Stimulated activated CD4-positive, alpha-beta T cell treated with anti-CD3 and anti-CD28 coated beads, Interleukin-1b, Interleukin-23, amount 100 ng/mL, for 1 hour (primary cell): ENCODE results near the gene YY1.
"Not testable (repeated sequence)": the region's sequence is repeated elsewhere in the genome, so short reads cannot be mapped to it uniquely, and the experiment has no call there.

Source experiments
- DNase-seq, 2 donors: peaks; one replicate each; pipeline ENCODE4 v3.0.0-alpha.2; 2020; ENCODE audit warnings: low read depth in 2 of 2

Gene YY1

DNA sequence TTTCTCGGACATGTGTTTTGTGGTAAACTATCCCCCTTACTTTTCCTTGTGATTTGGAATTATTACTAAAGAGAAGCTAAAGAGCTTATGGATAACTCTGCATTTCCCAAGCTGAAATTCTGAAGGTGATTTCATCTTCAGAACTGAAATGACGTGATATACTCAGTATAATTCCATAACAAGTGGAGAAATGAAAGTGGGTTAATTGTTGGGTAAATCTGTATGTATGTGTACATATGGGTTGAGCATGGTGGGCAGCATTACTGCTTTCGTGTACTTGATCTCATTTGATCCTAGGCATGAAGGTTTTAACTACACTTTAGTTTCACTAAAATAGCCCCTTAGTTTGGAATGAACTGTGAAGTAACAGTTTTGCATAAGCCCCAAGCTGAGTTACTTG lies 4.1 kb downstream of the YY1 start:
- DNase-seq: no peak

DNA sequence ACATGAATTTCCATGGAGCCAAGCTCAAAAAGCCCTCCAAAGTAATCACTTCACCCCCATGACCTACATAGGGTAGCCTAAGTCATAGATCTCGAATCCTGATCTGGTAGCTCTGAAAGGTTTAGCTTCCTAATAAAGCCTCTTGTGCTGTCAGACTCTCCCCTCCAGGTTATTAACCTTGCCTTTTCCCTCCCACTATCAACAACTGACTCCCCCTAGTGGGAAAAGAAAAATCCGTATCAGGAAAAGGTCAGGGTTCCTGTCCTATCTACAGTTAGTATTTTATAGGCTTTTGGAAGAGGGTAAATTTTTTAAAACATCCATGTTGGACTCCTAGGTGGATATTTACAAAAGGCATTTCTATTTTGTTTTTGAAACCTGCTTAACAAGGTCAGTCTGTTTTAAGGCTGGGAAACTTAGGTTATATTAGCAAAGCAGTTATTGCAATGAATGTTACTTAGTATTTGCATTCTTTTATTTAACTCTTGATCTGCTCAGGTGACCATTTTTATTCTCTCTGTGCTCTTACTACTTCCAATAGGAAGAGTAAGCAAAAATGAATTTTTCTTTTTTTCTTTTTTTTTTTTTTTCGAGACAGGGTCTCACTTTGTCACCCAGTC lies 8.0 kb downstream of the YY1 start:
- DNase-seq: no peak

DNA sequence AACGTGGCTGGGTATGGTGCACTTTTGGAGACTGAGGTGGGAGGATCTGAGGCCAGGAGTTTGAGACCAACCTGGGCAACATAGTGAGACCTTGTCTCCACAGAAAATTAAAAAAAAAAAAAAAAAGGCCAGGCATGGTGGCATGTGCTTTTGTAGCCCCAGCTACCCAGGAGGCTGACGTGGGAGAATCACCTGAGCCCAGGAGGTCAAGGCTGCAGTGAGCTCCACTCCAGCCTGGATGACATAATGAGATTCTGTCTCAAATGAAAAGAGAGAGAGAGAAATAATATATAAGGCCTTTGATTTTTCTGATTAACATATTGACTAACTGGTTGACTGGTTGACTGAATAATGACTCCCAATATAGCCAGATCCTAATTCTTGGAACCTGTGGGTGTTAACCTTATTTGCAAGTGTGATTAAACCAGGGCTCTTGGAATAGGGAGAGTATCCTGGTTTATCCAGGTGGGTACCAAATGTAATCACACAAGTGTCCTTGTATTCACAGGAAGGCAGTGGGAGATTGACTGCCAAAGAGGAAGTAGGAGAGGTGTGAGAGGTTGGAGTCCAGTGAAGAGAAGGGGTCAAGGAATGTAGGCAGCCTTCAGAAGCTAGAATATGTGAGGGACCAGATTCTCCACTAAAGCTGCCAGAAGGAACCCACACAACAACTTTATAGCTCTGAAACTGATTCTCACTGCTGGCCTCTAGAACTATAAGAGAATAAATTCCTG lies 12.0 kb downstream of the YY1 start:
- DNase-seq: no peak

DNA sequence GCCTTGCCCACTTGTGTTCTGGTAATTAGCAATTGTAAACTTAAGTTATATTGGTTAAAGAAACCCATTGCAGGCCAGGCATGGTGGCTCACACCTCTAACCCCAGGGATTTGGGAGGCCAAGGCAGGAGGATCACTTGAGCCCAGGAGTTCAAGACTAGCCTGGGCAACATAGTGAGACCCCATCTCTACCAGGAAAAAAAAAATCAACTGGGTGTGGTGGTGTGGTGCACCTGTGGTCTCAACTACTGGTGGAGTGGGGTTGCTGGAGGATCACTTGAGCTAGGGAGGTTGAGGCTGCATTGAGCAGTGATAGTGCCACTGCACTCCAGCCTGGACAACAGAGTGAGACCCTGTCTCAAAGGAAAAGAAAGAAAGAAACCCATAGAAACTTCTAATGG lies 13.7 kb downstream of the YY1 start:
- no peak for DNase-seq

DNA sequence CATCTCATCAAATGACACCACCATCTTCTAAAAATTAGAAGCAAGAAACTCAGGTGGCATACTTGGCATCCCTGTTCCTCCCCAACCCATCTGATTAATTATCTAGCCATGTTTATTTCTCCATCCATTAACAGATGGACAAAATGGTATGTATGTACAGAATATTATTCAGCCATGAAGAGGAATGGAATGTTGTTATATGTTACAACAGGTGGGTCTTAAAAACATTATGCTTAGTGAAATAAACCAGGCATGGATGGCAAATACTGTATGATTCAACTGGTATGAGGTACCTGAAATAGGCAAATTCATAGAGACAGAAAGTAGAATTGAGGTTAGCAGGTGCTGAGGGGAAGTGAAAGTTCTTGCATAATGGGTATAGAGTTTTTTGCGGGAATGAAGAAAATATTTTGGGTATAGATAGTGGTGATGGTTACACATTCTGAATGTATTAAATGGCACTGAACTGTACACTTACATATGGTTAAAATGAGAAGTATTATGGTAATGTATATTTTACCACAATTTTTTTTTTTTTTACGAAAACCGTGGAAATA lies 17.5 kb downstream of the YY1 start:
- DNase-seq: no peak

DNA sequence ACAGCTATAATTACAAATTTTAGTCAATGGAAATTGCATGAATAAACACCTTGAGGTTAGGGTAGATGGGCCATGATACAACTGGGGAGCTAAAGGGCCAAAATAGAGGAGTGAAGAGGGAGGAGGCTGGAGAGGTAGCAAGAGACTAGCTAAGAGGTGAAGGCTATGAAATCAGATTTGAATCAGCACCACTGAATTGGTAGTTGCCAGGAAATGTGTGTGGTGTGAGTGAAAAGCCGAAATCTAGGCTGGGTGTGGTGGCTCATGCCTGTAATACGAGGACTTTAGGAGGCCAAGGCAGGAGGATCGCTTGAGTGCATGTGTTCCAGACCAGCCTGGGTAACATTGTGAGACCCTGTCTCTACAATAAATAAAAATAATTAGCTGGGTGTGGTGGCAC lies 22.7 kb downstream of the YY1 start:
- no peak for DNase-seq

DNA sequence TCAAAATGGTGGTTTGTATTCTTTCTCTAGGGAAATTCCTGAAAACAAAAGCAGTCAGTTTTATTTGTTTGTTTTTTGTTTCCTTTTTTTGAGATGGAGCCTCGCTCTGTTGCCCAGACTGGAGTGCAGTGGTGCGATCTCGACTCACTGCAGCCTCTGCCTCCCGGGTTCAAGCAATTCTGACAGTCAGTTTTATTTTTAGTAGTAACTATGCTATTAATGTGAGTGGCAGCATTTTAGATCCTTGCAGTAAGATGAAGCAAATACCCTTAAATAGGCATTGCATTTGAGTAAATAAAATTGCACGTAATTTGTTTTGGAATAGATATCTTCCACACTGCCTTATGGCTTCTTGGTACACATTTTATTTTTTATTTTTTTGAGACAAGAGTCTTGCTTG lies 23.6 kb downstream of the YY1 start:
- no peak for DNase-seq

DNA sequence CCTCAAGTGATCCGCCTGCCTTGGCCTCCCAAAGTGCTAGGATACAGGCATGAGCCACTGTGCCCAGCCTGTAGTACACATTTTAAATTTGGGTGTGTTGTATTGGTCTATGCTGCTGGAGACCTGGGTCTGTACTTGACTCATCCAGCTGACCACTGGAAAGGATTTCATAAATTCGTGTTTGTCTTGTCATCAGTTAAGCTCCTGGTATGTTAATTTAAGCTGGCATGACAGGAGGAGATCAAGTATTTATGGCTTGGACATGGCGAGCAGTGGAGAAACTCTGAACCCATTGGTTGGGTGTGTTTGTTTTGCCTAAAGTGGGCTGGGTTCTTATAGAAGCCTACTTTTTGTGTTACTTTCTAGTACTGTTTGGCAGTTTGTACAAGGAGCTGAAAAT lies 24.2 kb downstream of the YY1 start:
- DNase-seq: no peak

DNA sequence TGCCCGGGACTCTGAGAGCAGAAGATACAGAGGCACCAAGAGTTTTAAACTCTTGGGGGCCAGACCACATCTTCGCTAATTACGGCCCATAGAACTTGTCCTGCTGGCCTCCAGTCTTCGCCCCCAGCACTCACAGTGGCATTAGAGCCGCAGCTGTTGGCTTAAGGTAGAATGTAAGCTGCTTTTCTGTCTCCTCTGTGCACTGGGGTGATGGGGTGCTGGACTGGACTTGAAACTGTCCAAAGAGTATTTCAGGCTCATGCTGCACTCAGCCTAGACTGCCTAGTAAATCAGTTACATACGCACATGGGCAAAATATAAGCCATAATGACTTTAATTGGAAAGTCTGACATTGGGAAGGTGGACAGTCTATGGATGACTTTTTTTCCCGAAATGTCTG lies 29.0 kb downstream of the YY1 start:
- no peak for DNase-seq

DNA sequence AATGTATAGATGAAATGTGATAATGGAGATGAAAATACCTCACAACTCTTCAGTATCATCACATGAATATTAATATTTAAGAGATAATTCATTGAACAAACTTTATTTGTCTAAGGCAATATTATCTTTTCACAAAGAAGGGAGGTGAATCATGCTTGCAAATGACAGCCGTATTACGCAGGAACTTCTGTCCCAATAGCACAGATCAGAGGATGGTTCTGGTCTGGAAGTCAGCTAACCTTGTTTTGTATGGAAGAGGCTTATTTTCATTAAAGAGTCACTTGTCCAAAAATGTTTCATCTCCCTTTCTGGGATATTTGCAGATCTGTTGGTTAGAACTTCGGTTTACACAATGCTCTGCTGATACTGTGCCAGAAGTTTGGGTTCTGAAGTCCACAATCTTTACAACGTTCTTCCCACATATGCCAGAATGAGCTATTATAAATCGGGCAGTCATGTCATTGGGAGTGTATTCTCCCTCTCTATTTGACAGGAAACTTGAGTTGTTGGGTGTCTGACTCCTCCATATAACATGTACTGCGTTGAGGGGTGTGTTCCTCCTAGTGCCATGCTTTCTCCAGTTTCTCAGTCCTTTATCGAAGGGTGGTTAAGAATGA lies 29.8 kb downstream of the YY1 start:
- no peak for DNase-seq

DNA sequence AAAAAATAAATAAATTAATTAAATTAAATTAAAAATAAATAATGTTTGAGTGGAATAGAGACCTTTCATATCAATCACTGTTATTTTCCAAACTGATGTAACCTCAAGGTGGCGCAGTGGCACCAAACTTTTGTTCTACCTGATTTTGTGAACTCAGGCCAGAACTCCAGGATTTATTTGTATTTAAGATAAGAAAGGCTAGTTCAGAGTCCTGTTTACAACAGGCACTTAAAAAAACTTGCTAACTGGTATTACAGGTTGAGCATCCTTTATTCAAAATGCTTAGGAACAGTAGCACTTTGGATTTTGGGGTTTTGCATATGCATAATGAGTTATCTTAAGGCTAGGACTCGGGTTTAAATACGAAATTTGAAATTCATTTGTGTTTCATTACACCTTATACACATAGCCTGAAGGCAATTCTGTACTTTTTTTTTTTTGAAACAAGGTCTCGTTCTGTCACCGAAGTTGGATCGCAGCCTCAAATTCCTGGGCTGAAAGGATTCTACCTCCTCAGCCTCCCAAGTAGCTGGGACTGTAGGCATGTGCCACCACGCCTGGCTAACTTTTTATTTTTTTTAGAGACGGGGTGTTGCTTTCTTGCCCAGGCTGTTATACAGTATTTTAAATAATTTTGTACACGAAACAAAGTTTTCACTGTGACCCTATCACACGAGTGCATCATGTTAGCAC lies 32.4 kb downstream of the YY1 start:
- no peak for DNase-seq

DNA sequence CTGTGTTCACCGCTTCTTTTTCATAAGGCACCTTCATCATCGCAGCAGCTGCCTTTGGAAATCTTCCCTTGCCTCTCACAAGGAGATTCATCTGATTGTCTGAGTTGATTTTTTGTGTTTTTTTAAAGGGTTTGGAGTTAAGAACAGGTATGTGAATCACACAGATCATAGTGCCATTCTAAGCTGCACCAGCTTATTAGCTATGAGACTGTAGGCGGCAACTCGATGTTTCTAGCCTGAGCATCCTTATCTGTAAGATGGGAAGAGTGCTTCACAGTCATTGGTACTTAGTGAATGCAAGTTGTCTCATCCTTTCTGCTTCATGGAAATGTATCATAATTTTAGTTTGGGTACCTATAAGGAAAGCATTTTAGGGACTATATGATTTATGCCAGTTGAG lies 35.3 kb downstream of the YY1 start:
- DNase-seq: no peak

DNA sequence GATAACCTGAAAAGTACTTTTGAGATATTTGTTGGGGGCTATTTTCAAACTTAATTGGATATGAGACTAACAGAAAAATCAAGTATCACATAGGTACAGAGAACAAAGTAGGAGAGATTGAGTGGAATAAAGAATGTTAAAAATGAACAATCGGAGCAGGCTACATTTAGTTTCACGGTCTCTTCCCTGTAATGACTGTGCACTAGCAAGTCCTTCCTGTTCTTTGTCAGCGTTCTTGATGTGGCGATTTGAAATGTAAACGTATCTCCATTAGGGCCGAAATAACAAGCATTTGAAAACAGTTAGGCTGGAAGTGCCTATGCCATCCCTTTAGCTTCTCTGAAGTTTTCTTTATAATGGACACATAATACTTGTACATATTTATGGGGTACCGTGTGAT lies 36.3 kb downstream of the YY1 start:
- DNase-seq: no peak

DNA sequence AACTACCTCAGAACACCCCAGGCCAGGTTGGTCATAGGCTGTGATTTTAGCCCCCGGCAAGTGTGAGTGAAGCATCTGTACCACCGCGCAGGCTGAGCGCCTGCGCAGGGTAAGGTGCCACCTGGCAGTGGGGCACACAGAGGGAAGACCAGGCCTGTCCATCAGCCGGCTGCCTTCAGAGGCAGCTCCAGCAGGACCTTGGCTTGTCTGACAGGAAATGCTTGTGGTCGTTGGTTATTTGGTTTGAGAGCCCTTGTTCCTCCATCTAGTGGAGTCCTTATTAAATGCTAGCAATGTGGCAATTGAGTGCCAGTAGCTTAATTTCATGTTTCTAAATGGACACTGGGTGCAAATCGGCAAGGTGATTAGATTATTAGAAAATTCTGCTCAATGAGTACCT lies 39.8 kb downstream of the YY1 start:
- no peak for DNase-seq

DNA sequence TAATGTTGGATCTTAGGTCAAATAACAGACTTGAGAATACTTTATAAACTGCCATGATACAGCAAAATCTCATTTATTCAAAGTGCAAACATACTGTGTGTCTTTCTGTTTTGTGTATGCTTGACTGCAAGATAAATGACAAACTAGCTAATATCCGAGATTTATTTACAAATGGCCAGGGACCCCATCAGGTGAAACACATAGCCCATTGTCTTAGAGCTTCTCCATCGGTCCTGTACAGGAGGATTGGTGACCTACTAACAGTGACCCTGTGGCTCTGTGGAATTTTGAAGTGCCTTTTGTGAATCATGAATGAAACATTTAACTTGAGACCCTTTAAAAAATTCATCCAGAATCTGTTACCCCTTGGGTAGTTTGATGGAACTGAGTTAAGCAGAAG lies 40.2 kb downstream of the YY1 start:
- no peak for DNase-seq

DNA sequence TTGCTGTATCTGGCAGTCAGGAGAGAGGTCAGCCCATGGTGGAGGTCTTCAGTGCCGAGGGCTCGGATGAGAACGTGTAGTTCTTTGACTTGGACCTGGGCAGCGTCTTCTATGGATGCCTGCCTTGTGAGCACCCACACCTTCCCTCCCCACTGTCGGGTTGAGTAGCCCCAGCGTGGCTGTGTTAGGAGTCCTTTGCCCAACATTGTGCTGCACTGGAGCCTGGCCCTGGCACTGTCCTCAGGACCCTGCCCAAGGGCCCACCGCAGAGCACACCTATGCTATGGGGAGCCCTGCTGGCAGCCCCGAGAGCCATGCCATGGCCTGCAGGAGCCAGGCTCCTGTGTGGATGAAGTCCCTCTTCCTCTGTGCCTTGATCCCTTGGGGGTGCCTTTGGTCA lies 40.6 kb downstream of the YY1 start:
- DNase-seq: no peak

DNA sequence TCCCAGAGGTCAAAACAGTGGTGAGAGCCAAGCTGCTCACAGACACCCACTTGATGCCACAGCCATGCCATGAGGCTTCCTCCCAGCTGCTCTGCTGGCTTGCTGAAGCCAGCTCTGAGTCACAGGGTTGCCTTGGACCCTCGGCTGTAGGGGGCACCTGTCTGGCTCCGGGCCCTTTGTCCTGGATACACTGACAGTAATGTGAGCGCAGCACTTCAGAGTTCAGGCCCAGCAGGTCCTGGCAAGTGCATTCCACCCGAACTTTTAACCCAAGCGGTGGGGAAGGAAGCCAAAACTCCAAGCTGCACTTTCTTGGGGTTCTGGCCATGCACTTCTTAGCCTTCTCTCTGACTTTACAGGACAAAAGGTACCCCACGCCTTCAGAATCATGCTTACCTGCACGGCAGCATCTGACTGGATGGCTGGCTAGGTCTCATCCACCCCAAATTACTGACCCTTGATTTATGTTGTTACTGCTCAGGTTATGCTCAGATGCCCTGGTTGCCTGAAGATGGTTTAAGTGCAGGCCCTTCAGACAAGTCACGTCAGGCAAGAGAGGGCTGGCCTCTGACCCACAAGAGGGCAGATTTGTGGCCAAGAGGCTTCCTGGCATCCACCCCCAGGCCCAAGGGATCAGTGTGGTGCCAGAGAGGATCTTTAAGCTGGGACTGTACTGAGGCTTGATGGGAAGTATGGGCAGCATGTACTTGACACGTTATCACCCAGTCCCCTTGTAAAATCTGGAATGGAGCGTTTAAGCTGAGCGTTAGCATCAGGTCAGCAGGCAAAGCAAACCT lies 42.5 kb downstream of the YY1 start:
- DNase-seq: no peak

DNA sequence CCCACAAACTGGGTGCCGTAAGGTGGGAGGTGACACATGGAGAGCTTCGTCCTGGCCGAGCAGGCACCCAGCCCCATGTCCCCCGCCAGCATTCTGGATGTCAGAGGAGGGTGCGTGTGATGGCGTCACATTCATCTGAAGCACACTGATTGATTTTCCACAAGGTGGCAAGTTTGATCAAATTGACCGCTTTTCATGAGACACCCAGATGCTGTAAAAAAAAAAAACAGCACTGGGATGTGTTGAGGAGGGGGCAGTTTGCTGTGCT lies 43.1 kb downstream of the YY1 start:
- DNase-seq: no peak

DNA sequence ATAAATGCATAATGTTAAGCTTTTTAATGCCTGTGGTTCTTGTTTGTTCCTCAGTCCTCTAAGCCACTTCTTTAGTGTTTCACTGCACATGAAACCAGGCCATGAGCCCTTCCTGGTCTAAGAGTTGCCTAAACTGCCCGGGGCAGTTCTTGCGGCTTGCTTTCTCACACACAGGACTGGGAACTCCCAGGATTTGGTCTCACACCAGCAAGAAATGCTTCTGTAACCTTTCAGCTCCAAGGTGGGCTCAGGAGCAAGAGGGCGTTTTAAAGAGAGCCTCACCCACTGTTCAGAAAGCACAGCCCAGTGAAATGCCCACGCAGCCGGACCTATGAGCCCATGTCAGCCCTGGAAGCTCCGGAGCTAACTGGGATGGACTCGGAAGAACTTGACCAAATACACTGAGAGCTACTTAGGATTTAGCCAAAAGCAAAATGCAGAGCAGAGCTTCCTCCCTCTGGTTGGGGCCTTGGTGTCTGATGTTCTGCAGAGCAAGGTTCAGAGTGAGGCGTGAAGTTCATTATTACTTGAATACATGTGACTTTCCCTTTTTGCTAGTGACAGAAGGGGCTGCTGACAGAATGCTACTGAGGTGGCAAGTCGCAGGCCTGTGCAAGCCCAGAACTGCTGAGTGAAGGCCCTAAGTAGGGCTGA lies 43.9 kb downstream of the YY1 start:
- DNase-seq: no peak

DNA sequence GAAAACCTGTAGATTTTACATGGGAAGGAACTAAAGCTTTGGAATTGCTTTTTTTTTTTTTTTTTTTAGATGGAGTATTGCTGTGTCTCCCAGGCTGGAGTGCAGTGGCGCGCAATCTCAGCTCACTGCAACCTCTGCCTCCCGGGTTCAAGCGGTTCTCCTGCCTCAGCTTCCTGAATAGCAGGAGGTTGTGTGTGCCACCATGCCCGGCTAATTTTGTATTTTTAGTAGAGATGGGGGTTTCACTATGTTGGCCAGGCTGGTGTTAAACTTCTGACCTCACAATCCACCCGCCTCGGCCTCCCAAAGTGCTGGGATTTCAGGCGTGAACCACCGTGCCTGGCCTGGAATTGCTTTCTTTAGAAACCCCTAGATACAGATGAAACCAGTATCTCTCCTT lies 44.5 kb downstream of the YY1 start:
- DNase-seq: not testable (repeated sequence)
